Measurements from ENCODE around the gene POLR1G. TPM values are rescaled to one million over a fixed set of nuclear protein-coding genes. Genes with fewer than 3 reads are reported as not detected.

POLR1G gene
- polyA plus RNA-seq, 3 donors: 0.81 to 1.5 (median 1.1) TPM

- H3K36me3 Mint-ChIP-seq: peaks cover 16 to 19% of the 10 kb centered on the region in 2 donors
These were observed 17.2 kb downstream of the POLR1G start, which contains the start of gene ERCC1 for GRCh38 chr19:45423589-45424190. TSS of gene ERCC1 (minus strand) at chr19:45423917. CDS start at chr19:45423374, 543 bp downstream.

More at GRCh38 chr19:45423589-45424190, 17.2 kb downstream of the POLR1G start, which contains the start of gene ERCC1:
- Histone ChIP-seq H2AFZ (ENCODE audit: insufficient read depth, low read depth, low read length, poor library complexity, severe bottlenecking) (peak within 1 kb of the TSS; percentile 86), H4K20me1 (ENCODE audit: insufficient read depth, low read length) (no peaks in the 10 kb centered on the region), H3K4me1 (ENCODE audit: control insufficient read depth in 1 of 2, insufficient read depth in 2 of 2, low read length in 2 of 2) (peaks cover 60 to 84% of the 10 kb centered on the region in 2 donors), H3K4me3 (replicated peaks in 1 of 3; ENCODE audit: low read depth in 2 of 3, low read length in 3 of 3) (peak within 1 kb of the TSS; percentile 66 to 93 (median 76)), H3K27ac (ENCODE audit: low read depth in 1 of 2, low read length in 2 of 2) (peak within 1 kb of the TSS; percentile 88 to 94), H3K79me2 (ENCODE audit: insufficient read depth, low read length) (peaks cover 26% of the 10 kb centered on the region), H3K27me3 (ENCODE audit: control insufficient read depth in 2 of 2, insufficient read depth in 2 of 2, low read length in 2 of 2) (peaks cover 3 to 5% of the 10 kb centered on the region in 2 donors), H3K36me3 (replicated peaks in 1 of 2; ENCODE audit: control insufficient read depth in 1 of 2, insufficient read depth in 2 of 2, low read length in 2 of 2) (peaks cover 4 to 9% of the 10 kb centered on the region in 2 donors), H3K9me3 (replicated peaks in 1 of 2; ENCODE audit: control insufficient read depth in 1 of 2, insufficient read depth in 1 of 2, low read length in 2 of 2) (no peaks in the 10 kb centered on the region), H3K4me2 (replicated peaks; ENCODE audit: extremely low read depth, low read length, poor library complexity, severe bottlenecking) (peak within 1 kb of the TSS; percentile 85), H3K9ac (ENCODE audit: insufficient read depth, low read length, poor library complexity, severe bottlenecking) (peak within 1 kb of the TSS; percentile 73)
- Mint-ChIP-seq H3K27ac (peak within 1 kb of the TSS; percentile 93 to 99 (median 96)), H3K4me3 (peak within 1 kb of the TSS; percentile 92 to 93), H3K9me3 (peaks cover 0 to 5% (median 0%) of the 10 kb centered on the region in 7 donors), H3K4me1 (peaks cover 66% of the 10 kb centered on the region), H3K27me3 (ENCODE audit: low read depth in 3 of 3) (peaks cover 6 to 12% (median 10%) of the 10 kb centered on the region in 3 donors)
- under 1% methylated on average over 37 of the region's 37 CpGs for WGBS (ENCODE audit: insufficient coverage)
- intact Hi-C loops (cut with micrococcal nuclease): no loop called here
- TF ChIP-seq CTCF (IDR thresholded peaks at IDR 0.05): no peak
- DNase-seq: peak; percentile 69 to 79 (median 70)
